ENCODE results near the gene MIPEP. TPM values are rescaled to one million over a fixed set of nuclear protein-coding genes. Genes with fewer than 3 reads are reported as not detected.
A peak's percentile ranks its signal among the peaks of the same experiment; 100 is the strongest.

Gene MIPEP
- total RNA-seq, 4 donors from 2014 or later, result 17.1 to 27.9 (median 24.1) TPM

- Histone ChIP-seq H3K27me3 (no peaks in the 10 kb centered on the region), H3K27ac (no peak overlapping the region), H3K4me3 (replicated peaks in 1 of 3) (no peak overlapping the region), H3K4me1 (peaks cover 5 to 7% of the 10 kb centered on the region in 2 donors), H3K36me3 (no peaks in the 10 kb centered on the region), H3K9me3 (no peaks in the 10 kb centered on the region)
- intact Hi-C loops (cut with DNase I), result loop anchor here (5.0 kb wide), 1 partner anchor 295 kb away; no protein-coding TSS in a partner anchor
- TF ChIP-seq POLR2A (IDR thresholded peaks at IDR 0.05) (no peak), CTCF (IDR thresholded peaks at IDR 0.05) (no peak)
- 52 to 55% methylated on average over 5 of the region's 5 CpGs for WGBS, 2 donors
- DNase-seq, result peak; percentile 51 to 60
Observed at GRCh38 chr13:23922005-23922932, 33.1 kb upstream of the MIPEP start.

GRCh38 chr13:23921451-23921888, 32.3 kb upstream of the MIPEP start:
- no peaks in the 10 kb centered on the region for H3K36me3 ChIP-seq
- 11 to 12% methylated on average over 2 of the region's 2 CpGs for WGBS, 2 donors
- no peak for TF ChIP-seq POLR2A (IDR thresholded peaks at IDR 0.05)
- peak; percentile 45 to 76 (median 62) for TF ChIP-seq CTCF (IDR thresholded peaks at IDR 0.05)
- DNase-seq, result no peak
- H3K27ac ChIP-seq, result no peak overlapping the region
- peaks cover 5 to 7% of the 10 kb centered on the region in 2 donors for H3K4me1 ChIP-seq
- H3K4me3 ChIP-seq (replicated peaks in 1 of 3), result no peak overlapping the region
- intact Hi-C loops (cut with DNase I), result loop anchor here (5.0 kb wide), 1 partner anchor 296 kb away; no protein-coding TSS in a partner anchor
- no peaks in the 10 kb centered on the region for H3K27me3 ChIP-seq
- no peaks in the 10 kb centered on the region for H3K9me3 ChIP-seq

- WGBS, 2 donors, result 92 to 95% methylated on average over 1 of the region's 1 CpG
- Histone ChIP-seq H3K27me3 (no peaks in the 10 kb centered on the region), H3K4me3 (replicated peaks in 1 of 3) (no peak overlapping the region), H3K27ac (no peak overlapping the region), H3K36me3 (no peaks in the 10 kb centered on the region), H3K9me3 (no peaks in the 10 kb centered on the region), H3K4me1 (peaks cover 5 to 7% of the 10 kb centered on the region in 2 donors)
- no peak for DNase-seq
- TF ChIP-seq CTCF (IDR thresholded peaks at IDR 0.05), result no peak
- no peak for TF ChIP-seq POLR2A (IDR thresholded peaks at IDR 0.05)
- intact Hi-C loops (cut with DNase I), result no loop called here
Observed at GRCh38 chr13:23919006-23919405, 29.8 kb upstream of the MIPEP start.

GRCh38 chr13:23918208-23918607, 29.0 kb upstream of the MIPEP start:
- H3K4me1 ChIP-seq, result peaks cover 5 to 7% of the 10 kb centered on the region in 2 donors
- intact Hi-C loops (cut with DNase I), result no loop called here
- WGBS, 2 donors, result 84 to 87% methylated on average over 2 of the region's 2 CpGs

More at GRCh38 chr13:23918208-23918607, 29.0 kb upstream of the MIPEP start:
- Histone ChIP-seq H3K4me3 (replicated peaks in 1 of 3) (no peak overlapping the region), H3K36me3 (no peaks in the 10 kb centered on the region), H3K9me3 (no peaks in the 10 kb centered on the region), H3K27me3 (no peaks in the 10 kb centered on the region), H3K27ac (no peak overlapping the region)
- no peak for TF ChIP-seq CTCF (IDR thresholded peaks at IDR 0.05)
- no peak for TF ChIP-seq POLR2A (IDR thresholded peaks at IDR 0.05)
- DNase-seq, result no peak

All from thyroid gland (tissue), 4 donors.